Stimulated activated CD4-positive, alpha-beta T cell treated with anti-CD3 and anti-CD28 coated beads, TNF-alpha, amount 100 ng/mL, for 4 hours (primary cell): ENCODE results near the gene ZNF273.
"Not testable (repeated sequence)": the region's sequence is repeated elsewhere in the genome, so short reads cannot be mapped to it uniquely, and the experiment has no call there.

ENCODE experiments used
- DNase-seq, 3 experiments: peaks; one replicate each; pipeline ENCODE4 v3.0.0-alpha.2; 2020; ENCODE audit warnings: low read depth in 3 of 3

The ZNF273 gene

DNA sequence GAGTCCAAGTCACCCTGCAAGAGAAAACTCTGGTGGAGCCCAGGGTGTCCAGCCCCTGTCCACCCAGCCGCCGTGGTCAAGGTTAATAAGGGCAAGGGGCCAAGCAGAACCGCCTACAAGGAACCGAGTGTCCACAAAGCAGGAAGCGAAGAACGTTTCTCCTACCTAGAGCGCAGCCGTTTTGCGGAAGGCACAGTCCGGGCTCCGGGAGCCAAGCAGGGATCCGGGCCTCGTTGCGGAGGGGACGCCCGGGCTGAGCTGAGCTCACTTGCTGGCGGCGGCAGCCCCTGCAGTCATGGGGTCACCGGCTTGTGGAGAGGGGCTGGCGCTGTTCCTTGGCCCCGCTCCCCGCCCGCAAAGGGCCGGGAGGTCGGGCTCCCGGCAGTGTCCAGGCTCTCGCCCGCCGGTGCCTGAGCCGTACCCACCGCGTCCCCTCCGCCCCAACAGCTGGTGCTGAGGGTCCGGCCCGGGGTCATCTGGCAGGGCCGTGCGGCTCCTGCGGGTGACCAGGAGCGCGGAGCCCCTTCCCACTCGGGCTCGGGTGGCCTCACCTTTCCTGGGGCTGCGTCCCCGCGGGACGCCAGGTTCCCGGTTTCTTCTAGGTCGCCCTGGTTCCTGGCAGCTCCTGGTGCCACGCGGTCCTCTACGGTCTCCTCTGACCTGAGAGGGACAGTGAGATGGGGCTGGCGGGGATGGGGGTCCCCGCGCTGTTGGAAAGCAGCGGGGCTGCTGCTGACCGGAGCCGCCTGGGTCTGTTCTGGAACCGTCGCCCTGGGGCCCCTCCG, 14.0 kb upstream of the ZNF273 start:
- no peak for DNase-seq

DNA sequence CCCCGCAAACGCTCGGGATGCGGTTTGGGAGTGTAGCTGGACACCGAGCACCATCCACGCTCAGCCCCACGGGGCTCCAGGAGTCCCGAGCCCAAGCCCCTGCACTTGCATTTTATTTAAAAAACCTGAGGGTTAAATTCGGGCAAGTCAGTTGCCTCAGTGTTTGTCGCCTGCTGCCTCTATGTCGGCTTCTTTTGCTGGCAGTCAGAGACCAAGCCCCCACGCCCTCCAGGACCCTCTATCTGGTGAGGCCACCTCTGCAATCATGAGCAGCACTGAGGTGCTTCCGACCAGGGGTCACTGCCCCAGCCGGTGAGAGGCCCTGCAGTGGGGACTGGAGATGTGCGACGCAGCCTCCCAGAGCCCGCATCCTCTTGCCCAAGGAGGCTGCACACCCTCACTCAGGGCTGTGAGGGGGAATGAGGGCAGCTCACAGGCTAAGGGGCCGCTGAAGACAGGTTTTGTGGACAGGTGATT, 13.3 kb upstream of the ZNF273 start:
- DNase-seq = no peak

DNA sequence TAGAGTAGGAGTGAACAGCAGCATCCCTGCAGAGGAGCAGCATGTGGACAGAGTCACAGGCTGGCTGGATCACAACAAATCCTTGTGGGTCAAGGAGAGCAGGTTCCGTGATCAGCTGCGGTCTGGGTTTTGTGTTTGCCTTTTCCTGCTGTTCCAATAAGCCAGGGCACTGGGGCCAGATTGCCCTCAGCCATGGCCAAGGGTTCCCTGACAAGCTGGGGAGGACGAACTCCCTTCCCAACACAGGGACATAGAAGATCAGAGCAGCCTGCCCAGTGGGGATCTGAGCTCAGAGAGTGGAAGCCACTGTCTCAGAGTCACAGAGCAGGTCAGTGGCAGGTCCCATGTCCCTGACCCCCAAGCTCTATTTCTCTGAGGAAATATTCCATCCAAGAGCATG, 12.8 kb upstream of the ZNF273 start:
- DNase-seq = not testable (repeated sequence)

DNA sequence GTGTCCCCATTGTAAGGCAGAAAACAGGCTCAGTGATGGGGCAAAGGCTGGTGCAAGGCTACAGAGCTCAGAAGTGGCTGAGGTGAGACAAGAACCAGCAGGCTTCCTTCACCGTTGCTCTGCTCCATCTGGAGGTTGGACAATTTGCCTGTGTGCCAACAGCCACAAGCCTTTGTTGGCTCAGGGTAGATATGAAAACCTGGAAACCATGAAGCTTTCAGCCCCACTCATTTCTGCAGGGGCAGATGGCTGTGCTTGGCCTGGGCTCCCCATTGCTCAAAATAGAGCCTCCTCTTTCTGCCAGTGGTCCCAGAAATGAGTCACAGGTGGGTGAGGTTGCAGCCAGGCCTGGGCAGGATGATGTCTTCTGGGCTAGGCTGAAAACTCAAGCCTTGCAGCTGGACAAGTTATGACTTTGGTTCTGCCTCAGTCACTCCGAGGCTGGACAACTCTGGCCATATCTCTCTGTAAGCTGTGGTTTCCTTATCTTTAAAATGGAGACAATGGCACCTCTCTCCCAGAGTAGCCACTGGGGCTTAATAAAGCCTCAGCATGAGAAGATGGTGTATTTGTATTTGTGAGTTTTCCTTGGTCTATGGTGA, 12.2 kb upstream of the ZNF273 start:
- DNase-seq = no peak

DNA sequence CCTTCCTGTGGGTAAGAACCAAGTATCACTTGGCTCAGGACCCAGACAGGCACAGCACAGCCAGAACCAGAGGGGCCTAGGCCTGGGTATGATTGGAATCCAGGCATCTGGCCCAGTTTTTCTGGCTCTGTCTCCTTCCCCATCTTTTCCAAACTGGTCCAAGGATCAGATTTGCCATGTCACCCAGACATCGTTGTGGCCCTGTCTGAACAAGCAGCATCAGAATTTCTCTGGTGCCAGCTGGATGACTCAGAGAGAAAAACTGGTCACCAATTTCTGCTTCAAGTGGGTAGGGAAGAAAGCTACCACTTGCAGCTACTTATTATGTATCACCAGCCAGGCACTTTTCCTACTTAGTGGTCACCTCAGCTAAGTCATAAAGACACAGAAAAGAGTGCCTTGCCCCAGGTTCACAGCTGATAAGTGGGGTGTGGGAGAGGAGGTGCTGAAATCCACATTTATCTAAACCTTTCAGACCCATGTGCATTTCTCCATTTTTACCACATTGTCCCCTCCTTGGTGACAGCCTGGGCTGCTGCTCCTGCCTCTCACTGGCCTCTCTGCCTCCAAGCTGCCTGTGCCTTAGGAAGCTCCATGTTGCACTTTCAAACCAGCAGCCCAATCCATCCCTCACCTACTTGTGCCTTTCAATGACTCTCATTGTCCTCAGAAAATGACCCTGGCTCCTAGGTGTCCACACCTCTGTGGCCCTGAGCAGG, 11.6 kb upstream of the ZNF273 start:
- DNase-seq = not testable (repeated sequence)

DNA sequence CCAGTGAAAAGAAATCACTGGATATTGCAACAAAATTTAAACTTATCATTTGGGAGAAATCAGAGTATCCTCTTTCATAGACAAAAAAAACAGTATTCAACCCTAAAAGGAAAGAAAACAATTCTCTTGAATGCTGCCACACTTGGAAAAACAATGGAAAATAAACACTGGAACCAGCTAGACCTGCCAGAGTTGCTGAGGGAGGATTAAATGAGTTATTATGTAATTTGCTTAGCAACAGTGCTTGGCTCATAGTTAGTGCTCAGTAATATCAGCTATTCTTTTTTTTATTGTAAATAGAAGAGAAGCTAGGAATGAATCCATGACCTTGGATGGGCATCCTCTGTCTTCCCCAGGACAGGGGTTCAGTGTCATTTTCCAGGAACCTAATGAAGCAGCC, 11.0 kb upstream of the ZNF273 start:
- DNase-seq = no peak

DNA sequence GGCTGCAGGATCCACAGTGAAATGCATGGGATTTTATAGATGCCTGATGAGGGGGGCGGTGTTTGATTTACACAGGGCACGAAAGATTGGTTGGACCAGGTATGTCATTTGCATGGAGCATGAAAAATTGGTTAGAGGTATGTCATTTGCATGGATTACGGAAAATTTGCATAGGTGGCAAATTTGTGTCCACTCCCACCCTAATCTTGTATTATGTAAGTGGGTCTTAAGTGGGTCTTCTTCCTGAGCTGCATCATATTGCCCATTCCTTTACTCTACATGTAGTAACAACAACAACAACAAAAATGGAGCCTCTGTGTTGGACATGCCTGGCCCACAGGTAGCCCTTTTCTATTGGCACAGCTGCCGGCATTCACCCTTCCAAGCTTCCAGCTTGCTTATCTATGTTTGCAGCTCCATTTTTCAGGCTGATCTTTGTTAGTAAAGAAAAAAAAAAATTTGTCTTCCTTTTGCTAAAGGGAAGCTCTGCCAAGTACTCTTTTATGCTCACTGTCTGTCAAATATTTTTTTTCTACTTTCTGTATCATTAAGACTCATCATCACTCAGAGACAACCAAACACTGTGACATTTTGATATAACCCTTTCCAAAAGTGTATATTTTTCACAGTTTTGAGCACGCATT, 10.3 kb upstream of the ZNF273 start:
- no peak for DNase-seq

DNA sequence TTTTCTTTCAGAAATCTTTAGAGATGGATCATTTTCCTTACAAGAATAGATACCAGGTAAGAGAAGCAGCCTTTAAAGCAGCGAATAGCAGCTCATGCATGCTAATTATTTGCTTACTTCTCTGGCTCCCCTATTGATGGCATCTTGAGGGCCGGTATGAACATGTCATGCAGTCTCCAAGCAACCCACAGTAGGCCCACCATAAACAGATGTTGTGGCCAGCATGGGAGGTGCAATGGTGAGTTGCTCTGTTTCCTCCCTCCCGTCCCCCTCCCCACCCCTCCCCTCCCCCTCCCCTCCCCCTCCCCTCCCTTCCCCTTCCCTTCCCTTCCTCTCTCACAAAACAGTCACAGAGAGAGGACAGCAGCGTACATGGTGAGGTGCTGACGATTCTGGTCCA, 9.7 kb upstream of the ZNF273 start:
- DNase-seq = no peak

DNA sequence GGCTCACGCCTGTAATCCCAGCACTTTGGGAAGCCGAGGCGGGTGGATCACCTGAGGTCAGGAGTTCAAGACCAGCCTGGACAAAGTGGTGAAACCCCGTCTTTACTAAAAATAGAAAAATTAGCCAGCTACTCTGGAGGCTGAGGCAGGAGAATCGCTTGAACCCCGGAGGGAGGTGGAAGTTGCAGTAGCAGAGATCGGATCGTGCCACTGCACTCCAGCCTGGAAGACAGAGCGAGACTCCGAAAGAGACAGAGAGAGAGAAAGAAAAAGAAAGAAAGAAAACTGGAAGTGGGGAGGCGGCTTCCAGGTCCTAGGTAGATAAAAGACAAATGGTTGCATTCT, 640 bp upstream of the ZNF273 start:
- not testable (repeated sequence) for DNase-seq

DNA sequence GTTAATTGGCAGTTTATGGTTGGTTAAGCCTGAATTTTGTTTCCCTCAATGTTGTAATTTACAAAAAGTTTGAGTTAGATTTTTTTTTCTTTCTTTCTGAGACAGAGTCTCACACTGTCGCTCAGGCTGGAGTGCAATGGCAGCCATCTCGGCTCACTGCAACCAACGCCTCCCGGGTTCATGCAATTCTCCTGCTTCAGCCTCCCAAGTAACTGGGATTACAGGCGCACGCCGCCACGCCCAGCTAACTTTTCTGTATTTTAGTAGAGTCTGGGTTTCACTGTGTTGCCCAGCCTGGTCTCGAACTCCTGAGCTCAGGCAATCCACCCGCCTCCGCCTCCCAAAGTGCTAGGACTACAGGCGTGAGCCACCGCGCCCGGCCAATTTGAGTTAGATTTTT, 935 bp downstream of the ZNF273 start:
- DNase-seq = no peak

DNA sequence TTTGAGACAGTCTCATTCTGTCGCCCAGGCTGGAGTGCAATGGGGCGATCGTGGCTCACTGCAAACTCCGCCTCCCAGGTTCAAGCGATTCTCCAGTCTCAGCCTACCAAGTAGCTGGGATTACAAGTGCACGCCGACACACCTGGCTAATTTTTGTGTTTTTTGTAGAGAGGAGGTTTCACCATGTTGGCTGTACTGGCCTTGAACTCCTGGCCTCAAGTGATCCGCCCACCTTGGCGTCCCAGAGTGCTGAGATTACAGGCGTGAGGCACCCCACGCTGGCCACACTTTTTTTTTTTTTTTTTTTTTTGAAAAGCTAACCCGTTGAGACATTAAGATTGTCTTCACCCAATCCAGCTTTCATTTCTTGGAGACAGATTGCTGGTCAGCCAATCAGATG, 2.1 kb downstream of the ZNF273 start:
- no peak for DNase-seq

DNA sequence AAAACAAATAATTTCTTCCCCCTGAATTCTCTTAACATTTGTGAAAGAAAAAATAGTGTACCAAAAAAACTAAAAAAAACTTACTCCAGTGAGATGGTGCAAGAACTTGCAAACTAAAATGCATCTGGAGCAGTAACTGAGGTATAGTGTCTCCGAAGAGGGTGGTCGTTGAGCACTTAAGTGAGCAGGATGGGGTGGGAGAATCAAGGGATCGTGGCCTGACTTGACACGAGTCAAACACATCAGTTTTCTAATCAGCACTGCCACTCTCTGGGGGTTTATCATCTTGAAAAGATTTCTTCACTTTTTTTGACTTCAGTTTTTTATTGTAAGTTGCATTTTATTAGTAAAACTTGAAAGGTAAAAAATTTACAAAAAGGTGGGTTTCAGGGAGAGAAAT, 2.5 kb downstream of the ZNF273 start:
- DNase-seq = no peak

DNA sequence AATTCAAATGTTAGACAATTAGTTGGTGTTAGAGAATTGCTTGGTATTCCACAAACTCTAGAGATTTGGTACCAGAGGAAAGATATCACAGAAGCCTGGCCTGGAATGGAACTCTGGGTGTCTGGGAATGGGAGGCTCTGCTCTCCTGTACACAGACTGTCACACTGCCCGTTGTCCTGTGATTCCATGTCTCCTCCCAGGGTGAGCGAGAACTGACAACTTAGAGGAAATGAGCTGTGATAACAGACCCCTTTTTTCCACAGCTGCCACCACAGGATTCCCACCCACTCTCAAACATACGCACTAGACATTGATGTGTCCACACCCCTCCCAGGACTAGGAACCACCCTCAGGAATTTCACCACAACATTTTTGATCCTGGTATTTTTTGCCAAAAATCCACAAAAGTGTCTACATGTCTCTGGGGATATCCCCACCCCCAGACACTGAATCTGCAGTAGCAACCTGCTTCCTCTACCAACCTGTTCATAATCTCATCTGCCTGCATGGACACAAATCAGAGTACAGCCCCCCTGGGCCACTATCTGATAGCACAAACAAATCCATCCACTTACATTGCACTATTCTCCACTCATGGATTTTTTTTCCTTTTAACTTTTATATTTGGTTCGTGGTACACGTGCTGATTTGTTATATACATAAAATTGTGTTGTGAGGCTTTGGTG, 4.7 kb downstream of the ZNF273 start:
- no peak for DNase-seq

DNA sequence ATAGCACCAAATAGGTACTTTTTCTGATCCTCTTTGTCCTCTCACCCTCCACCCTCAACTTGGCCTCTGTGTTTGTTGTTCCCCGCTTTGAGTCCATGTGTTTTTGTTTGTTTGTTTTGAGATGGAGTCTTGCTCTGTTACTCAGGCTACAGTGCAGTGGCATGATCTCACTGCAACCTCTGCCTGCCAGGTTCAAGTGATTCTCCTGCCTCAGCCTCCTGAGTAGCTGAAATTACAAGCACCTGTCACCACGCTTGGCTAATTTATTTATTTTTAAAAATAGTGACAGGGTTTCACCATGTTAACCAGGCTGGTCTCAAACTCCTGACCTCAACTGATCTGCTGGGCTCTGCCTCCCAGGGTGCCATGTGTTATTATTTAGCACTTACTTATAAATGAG, 5.3 kb downstream of the ZNF273 start:
- no peak for DNase-seq

DNA sequence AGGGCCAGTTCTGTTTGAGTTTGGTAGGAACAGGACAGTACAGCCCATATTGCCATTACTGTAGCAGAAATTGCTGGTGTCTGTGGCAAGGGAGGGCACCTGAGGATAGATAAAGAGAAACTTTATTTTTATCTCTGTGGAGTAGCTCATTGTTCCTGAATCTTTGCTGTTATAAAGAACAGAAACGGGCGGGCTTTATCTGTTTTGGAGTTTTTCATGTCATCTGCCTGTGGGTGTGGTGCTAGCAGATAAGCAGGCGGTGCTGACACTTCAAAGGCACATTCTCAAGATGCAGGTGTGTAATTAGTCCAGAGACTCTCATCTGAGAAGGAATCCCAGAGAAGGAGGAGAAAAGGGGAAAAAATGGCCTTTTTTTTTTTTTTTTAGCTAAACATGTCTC, 11.5 kb downstream of the ZNF273 start:
- DNase-seq = no peak

DNA sequence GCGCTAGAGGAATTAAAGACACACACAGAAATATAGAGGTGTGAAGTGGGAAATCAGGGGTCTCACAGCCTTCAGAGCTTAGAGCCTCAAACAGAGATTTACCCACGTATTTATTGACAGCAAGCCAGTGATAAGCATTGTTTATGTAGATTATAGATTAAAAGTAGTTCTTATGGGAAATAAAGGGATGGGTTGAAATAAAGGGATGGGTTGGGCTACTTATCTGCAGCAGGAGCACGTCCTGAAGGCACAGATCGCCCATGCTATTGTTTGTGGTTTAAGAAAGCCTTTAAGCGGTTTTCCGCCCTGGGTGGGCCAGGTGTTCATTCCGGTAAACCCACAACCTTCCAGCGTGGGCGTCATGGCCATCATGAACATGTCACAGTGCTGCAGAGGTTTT, 12.2 kb downstream of the ZNF273 start:
- DNase-seq = not testable (repeated sequence)

DNA sequence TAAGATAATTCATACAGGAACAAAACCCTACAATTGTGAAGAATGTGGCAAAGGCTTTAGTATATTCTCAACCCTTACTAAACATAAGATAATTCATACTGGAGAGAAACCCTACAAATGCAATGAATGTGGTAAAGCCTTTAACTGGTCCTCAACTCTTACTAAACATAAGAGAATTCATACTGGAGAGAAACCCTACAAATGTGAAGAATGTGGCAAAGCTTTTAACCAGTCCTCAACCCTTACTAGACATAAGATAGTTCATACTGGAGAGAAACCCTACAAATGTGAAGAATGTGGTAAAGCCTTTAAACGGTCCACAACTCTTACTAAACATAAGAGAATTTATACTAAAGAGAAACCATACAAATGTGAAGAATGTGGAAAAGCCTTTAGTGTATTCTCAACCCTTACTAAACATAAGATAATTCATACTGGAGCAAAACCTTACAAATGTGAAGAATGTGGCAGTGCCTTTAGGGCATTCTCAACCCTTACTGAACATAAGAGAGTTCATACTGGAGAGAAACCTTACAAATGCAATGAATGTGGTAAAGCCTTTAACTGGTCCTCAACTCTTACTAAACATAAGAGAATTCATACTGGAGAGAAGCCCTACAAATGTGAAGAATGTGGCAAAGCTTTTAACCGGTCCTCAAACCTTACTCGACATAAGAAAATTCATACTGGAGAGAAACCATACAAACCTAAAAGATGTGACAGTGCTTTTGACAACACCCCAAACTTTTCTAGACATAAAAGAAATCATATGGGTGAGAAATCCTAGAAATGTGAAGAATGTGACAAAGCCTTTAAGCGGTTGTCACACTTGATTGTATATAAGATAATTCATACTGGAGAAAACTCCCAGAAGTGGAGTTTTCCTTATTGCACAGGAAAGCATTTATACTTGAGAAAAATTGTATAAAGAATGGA, 25.4 kb downstream of the ZNF273 start:
- DNase-seq = not testable (repeated sequence)

DNA sequence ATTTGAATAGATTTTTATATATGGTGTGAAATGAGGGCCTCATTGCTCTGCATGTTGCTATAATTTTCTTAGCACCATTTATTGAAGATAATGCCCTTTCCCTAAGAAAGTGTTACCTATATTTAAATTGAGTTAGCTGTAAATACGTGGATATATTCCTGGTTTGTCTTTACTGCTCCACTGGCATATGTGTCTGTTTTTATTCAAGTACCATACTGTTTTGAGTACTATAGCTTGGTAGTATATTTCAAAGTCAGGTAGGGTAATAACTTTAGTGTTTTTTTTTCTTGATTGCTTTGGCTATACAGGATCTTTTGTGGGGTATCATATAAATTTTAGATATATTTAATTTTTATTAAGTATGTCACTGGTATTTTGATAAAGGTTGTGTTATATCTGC, 31.4 kb downstream of the ZNF273 start:
- no peak for DNase-seq

DNA sequence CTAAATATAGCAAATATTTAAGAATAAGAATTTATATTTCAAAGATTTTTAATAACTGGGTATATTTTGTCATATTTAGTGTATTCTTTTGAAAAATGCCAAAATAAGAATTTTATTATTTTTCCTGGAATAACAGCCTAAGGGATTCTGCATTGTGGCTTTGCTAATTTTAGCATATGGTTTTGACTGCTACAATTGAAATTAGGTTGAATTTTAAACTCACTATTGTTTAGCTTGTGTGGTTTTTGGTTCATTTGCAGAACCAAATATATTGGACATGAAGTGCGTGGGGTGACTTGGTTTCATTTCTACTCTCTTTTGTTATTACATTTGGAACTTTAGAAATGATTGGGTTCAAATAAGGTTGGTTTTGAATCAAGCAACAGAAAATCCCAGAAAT, 35.5 kb downstream of the ZNF273 start:
- no peak for DNase-seq

DNA sequence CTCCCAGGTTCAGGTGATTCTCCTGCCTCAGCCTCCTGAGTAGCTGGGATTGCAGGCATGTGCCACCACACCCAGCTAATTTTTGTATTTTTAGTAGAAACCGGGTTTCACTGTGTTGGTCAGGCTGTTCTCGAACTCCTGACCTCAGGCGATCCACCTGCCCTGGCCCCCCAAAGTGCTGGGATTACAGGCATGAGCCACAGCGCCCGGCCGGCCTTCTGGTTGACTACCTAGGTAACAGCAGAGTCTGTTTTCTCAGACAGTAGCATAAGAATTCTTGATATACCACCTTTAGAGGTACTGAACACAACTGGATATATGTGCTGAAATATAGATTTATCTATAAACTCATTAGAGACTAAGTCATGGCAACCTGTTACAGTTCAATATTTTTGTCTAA, 36.9 kb downstream of the ZNF273 start:
- not testable (repeated sequence) for DNase-seq
